K562 (cell line): ENCODE results near the gene PRAC1. TPM values are rescaled to one million over a fixed set of nuclear protein-coding genes. Genes with fewer than 3 reads are reported as not detected.

Experiments
- ATAC-seq: fragments of 200-7000 bp; cut with Tn5 transposase; 3 replicates; pipeline ENCODE4 v1.9.1; 2020; ENCODE audit warnings: moderate library complexity
- BruUV-seq: library from RNA; stranded (reverse); fragments of 400-500 nt; replicated peaks from 2 replicates; lab custom pipeline; 2021; lab: Mats Ljungman, UMichigan
- CTCF ChIA-PET: fragments of 300-600 bp; formaldehyde crosslinking; extraction: SDS; loops from one replicate; lab custom pipeline; 2021; ENCODE audit warnings: low intra/inter-chr PET ratio; lab: Yijun Ruan, JAX
- POLR2A ChIA-PET: fragments of 300-600, 350-650 bp; sonication (Branson Sonifier 250); formaldehyde crosslinking; extraction: SDS; loops from one replicate; lab custom pipeline; 2021; ENCODE audit warnings: antibody characterized with exemption, inconsistent platforms; lab: Yijun Ruan, JAX
- DNase-seq, 4 experiments: peaks; one replicate each; pipeline versions ENCODE4 v3.0.0 to v3.0.0-alpha.2; 2011 to 2018; ENCODE audit warnings: low spot score in 3 of 4, mixed read lengths in 3 of 4; ENCODE audit errors: extremely low read depth in 1 of 4
- FAIRE-seq: peaks from 2 replicates; lab custom pipeline; 2011; peaks lifted over from hg19 to GRCh38; lab: Jason Lieb, UNC
- H2AFZ ChIP-seq: 2 replicates; pipeline ENCODE4 v1.6.0; 2011; ENCODE audit warnings: low read depth, low read length, control low read depth, inconsistent platforms
- H3K27ac ChIP-seq: fragments of 200-600 bp; 3 replicates; pipeline ENCODE4 v1.8.0; 2011; ENCODE audit warnings: low read depth, mild to moderate bottlenecking, control low read depth, inconsistent platforms, low read length, moderate library complexity, mixed read lengths; ENCODE audit errors: extremely low read depth
- H3K27me3 ChIP-seq, 2 experiments: fragments of 300-600 bp in 1 of 2; 2 replicates in 1 of 2; 3 replicates in 1 of 2; pipeline versions ENCODE4 v1.6.0 to v1.8.0; 2011; ENCODE audit warnings: inconsistent platforms in 2 of 2, low read length in 2 of 2, mild to moderate bottlenecking in 1 of 2, mixed read lengths in 1 of 2, moderate library complexity in 1 of 2; ENCODE audit not compliant: control insufficient read depth in 2 of 2, insufficient read depth in 2 of 2
- H3K36me3 ChIP-seq: fragments of 300-600 bp; 3 replicates; pipeline ENCODE4 v1.8.0; 2011; ENCODE audit warnings: mild to moderate bottlenecking, low read length, inconsistent platforms; ENCODE audit not compliant: control insufficient read depth, insufficient read depth
- H3K4me1 ChIP-seq, 2 experiments: fragments of 200-600 bp in 1 of 2; replicated peaks in 1 of 2; 2 replicates in 1 of 2; 3 replicates in 1 of 2; pipeline versions ENCODE4 v1.5.1 to v1.8.0; 2011; ENCODE audit warnings: inconsistent platforms in 2 of 2, low read length in 2 of 2, mild to moderate bottlenecking in 1 of 2, mixed read lengths in 1 of 2, moderate library complexity in 1 of 2; ENCODE audit not compliant: control insufficient read depth in 2 of 2, insufficient read depth in 2 of 2
- H3K4me2 ChIP-seq: 2 replicates; pipeline ENCODE4 v1.6.1; 2011; ENCODE audit warnings: low read length, control low read depth, inconsistent platforms, mixed read lengths; ENCODE audit not compliant: insufficient read depth
- H3K4me3 ChIP-seq: fragments of 200-600 bp; sonication (generic), shearing (Covaris generic); 2 replicates; pipeline ENCODE4 v1.5.1; 2016; ENCODE audit warnings: control low read depth, inconsistent platforms
- H3K79me2 ChIP-seq: fragments of 200-600 bp; 3 replicates; pipeline ENCODE4 v1.8.0; 2011; ENCODE audit warnings: low read length, inconsistent platforms; ENCODE audit not compliant: control insufficient read depth, insufficient read depth
- H3K9ac ChIP-seq, 2 experiments: 2 replicates each; pipeline versions ENCODE4 v1.6.0 to v1.6.1; 2011; ENCODE audit warnings: low read depth in 2 of 2, low read length in 2 of 2, control low read depth in 1 of 2, inconsistent platforms in 1 of 2, mild to moderate bottlenecking in 1 of 2, mixed read lengths in 1 of 2; ENCODE audit not compliant: insufficient read depth in 1 of 2
- H3K9me1 ChIP-seq: one replicate; pipeline ENCODE4 v1.6.0; 2011; ENCODE audit warnings: inconsistent platforms, mild to moderate bottlenecking, low read length, moderate library complexity; ENCODE audit not compliant: control insufficient read depth, insufficient read depth
- H3K9me3 ChIP-seq: replicated peaks from 2 replicates; pipeline ENCODE4 v1.5.1; 2011; ENCODE audit warnings: low read depth, low read length, inconsistent platforms; ENCODE audit not compliant: control insufficient read depth, insufficient read depth
- H4K20me1 ChIP-seq: replicated peaks from 2 replicates; pipeline ENCODE4 v1.6.1; 2011; ENCODE audit warnings: low read length, inconsistent platforms, mixed read lengths; ENCODE audit not compliant: control insufficient read depth, insufficient read depth
- ATF7 ChIP-seq: fragments of 450-650 bp; IDR thresholded peaks from 2 replicates; pipeline ENCODE4 v1.7.1; 2014; ENCODE audit warnings: mild to moderate bottlenecking, moderate library complexity
- CBX8 ChIP-seq: fragments of 200-600 bp; sonication (generic); IDR thresholded peaks from 2 replicates; pipeline ENCODE4 v1.6.1; 2012; ENCODE audit warnings: borderline replicate concordance, mixed run types, low read depth, mild to moderate bottlenecking, moderate library complexity, mixed read lengths, low read length, control low read depth, inconsistent platforms; ENCODE audit not compliant: poor library complexity, severe bottlenecking; ENCODE audit errors: extremely low read depth
- GATA2 ChIP-seq: sonication (generic); formaldehyde crosslinking; IDR thresholded peaks from 2 replicates; pipeline ENCODE4 v1.4.0; 2020; ENCODE audit warnings: mild to moderate bottlenecking, missing genetic modification reagents
- HMBOX1 ChIP-seq: sonication (generic); IDR thresholded peaks from 2 replicates; pipeline ENCODE4 v1.6.1; 2016
- IRF9 ChIP-seq: fragments of 450-650 bp; IDR thresholded peaks from 2 replicates; pipeline ENCODE4 v1.6.1; 2016; ENCODE audit warnings: missing biosample characterization, missing genetic modification characterization
- MED1 ChIP-seq: sonication (generic); formaldehyde crosslinking; IDR thresholded peaks from 2 replicates; pipeline ENCODE4 v1.8.1; 2023; ENCODE audit warnings: missing genetic modification reagents, borderline replicate concordance
- POU5F1 ChIP-seq: fragments of 150-350 bp; IDR thresholded peaks from 2 replicates; pipeline ENCODE4 v1.6.1; 2014; ENCODE audit warnings: borderline replicate concordance, low read length, low read depth, mild to moderate bottlenecking; ENCODE audit not compliant: partially characterized antibody
- RERE ChIP-seq: sonication (generic); formaldehyde crosslinking; IDR thresholded peaks from 2 replicates; pipeline ENCODE4 v1.8.0; 2023; ENCODE audit warnings: missing genetic modification reagents, mild to moderate bottlenecking, borderline replicate concordance
- RNF2 ChIP-seq: sonication (generic); IDR thresholded peaks from 2 replicates; pipeline ENCODE4 v1.6.1; 2016
- SMAD4 ChIP-seq: fragments of 250-450 bp; sonication (Bioruptor Pico); conservative IDR thresholded peaks from 2 replicates; pipeline ENCODE4 v1.8.0; 2021; ENCODE audit warnings: inconsistent platforms, mild to moderate bottlenecking, moderate library complexity
- ZNF764 ChIP-seq: fragments of 250-450 bp; sonication (Bioruptor Pico); IDR thresholded peaks from 2 replicates; pipeline ENCODE4 v1.4.0; 2020; ENCODE audit warnings: low read depth, mild to moderate bottlenecking, moderate library complexity
- WGBS: fragments of 100-300 bp; shearing (Covaris generic); methylation state at CpG from one replicate; pipeline ENCODE4 v1.1.6; 2016; ENCODE audit warnings: low coverage, mixed read lengths; ENCODE audit not compliant: insufficient coverage; ENCODE audit errors: missing lambda C conversion rate; 5-methylcytosine and 5-hydroxymethylcytosine counted together
- in situ Hi-C: fragments of 300-500 bp; cut with MboI; formaldehyde crosslinking; loops from 4 replicates; pipeline ENCODE4 v1.15.0; 2018; ENCODE audit warnings: inconsistent platforms, mixed read lengths
- intact Hi-C: fragments of 100-400 bp; cut with micrococcal nuclease; formaldehyde crosslinking; loops from 2 replicates; pipeline ENCODE4 v1.14.2; 2022
- polyA plus RNA-seq, 8 experiments: library from polyadenylated mRNA; depleted of rRNA in 4 of 8; stranded (reverse) in 5 of 8; unstranded in 3 of 8; fragments of >200 nt; fragmentation: Nextera tagmentation in 2 of 8; fragmentation: Illumina TruSeq in 1 of 8; extraction: Ambion mirVana in 2 of 8; extraction: Trizol in 1 of 8; gene quantifications; 2 replicates each; pipeline versions ENCODE4 v1.2.1 to v1.2.3, GENCODE V29; 2011 to 2014; ENCODE audit warnings: inconsistent platforms in 1 of 8, missing spikeins in 1 of 8
- total RNA-seq, 7 experiments: library from RNA; depleted of rRNA in 6 of 7; stranded (reverse); fragments of >200 nt in 6 of 7; fragmentation: Illumina TruSeq in 2 of 7; extraction: Trizol in 2 of 7; gene quantifications; 2 replicates each; pipeline versions ENCODE4 v1.2.1 to v1.2.3, GENCODE V29; 2011 to 2021; ENCODE audit warnings: low replicate concordance in 1 of 7

The PRAC1 gene
- total and polyA plus RNA-seq, 9 of the 15 experiments (the other 6 are each of a cell fraction or from before 2014, with no cell fraction given): not detected

- no peak for TF ChIP-seq RERE (CRISPR knock-in tag)
- TF ChIP-seq MED1 (CRISPR knock-in tag): no peak
These were observed 4.6 kb upstream of the PRAC1 start (continued) for GRCh38 chr17:48726916-48727286.

DNA sequence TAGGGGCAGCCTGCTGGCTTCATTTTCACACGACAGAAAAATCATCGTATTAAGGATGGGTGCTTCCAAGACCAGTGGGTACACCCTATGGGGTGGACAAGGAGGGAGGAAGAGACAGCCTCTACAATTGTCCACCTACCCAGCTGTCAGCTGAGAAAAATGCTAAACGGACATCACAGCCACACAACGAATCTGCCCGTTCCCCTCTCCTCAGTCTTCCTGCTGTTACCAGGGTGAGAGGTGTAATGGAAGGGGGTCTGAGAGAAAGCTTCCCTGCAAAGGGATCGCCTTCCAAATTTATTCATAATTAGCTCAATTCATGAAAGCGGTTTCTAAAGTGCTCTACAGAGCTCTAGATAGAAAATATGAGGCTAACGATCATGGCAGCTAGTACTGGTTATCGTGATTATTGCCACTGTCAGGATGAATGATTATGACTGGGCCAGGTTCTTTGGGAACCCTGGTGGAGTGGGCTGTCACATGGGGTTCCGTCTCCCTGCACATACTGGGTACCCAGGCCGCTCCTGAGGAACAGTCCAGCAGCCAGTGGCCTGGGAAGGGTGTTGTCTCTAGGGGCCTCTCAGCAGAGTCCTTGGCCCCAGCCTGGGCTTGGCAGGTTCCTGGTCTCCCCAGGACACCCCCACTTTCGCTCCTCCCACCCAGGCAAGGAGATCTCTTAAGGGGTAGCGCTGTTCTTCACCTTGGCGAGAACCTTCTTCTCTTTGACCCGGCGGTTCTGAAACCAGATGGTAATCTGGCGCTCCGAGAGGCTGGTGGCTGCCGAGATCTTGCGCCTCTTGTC is 4.0 kb upstream of the PRAC1 start:
- intact Hi-C loops (no loop called here), in situ Hi-C loops (no loop called here)
- BruUV-seq: no TSS peak
- TF ChIP-seq POU5F1: no peak
- TF ChIP-seq SMAD4 (CRISPR knock-in tag): no peak
- peak; percentile 56; the same call in 1 of the 2 replicates for TF ChIP-seq RNF2
- TF ChIP-seq ZNF764: no peak
- no peak for TF ChIP-seq GATA2 (CRISPR knock-in tag)
- peak; percentile 78 for TF ChIP-seq CBX8
- TF ChIP-seq HMBOX1: peak; percentile 69
- TF ChIP-seq IRF9 (tag): no peak
- no peak for TF ChIP-seq ATF7

More for the DNA sequence above, 4.0 kb upstream of the PRAC1 start:
- ChIA-PET CTCF (interaction anchor here (2.6 kb wide), 1 partner anchor 152 kb away, joined by 21 read pairs; no protein-coding TSS in a partner anchor), POLR2A (interaction anchor here (0.6 kb wide), 1 partner anchor 152 kb away, joined by 3 read pairs; no protein-coding TSS in a partner anchor)
- Histone ChIP-seq H3K9me3 (no peaks in the 10 kb centered on the region), H3K4me3 (no peak overlapping the region), H4K20me1 (peaks cover 3% of the 10 kb centered on the region; the same call in 1 of the 2 replicates), H3K9ac (no peak overlapping the region), H3K27ac (no peak overlapping the region), H3K27me3 (peaks cover 69 to 80% of the 10 kb centered on the region in 2 experiments), H3K4me2 (no peak overlapping the region), H2AFZ (no peak overlapping the region), H3K36me3 (no peaks in the 10 kb centered on the region), H3K79me2 (no peaks in the 10 kb centered on the region), H3K4me1 (peaks cover 0 to 20% of the 10 kb centered on the region in 2 experiments; a peak in 2 of 5 replicates), H3K9me1 (no peaks in the 10 kb centered on the region)
- ATAC-seq (no peak), DNase-seq (no peak), FAIRE-seq (no peak)
- 8% methylated on average over 20 of the region's 20 CpGs for WGBS
